MCF 10A (cell line): Measurements from ENCODE around the gene FAM32A. TPM values are rescaled to one million over a fixed set of nuclear protein-coding genes. Genes with fewer than 3 reads are reported as not detected.
"Not testable (repeated sequence)": the region's sequence is repeated elsewhere in the genome, so short reads cannot be mapped to it uniquely, and the experiment has no call there.

Experiments used
- BruUV-seq: library from RNA; stranded (reverse); fragments of 400-500 nt; replicated peaks from 2 replicates; lab custom pipeline; 2021; lab: Mats Ljungman, UMichigan
- CTCF ChIA-PET: fragments of 300-600 bp; sonication (Branson Sonifier 250); formaldehyde crosslinking; extraction: SDS; loops from one replicate; lab custom pipeline; 2021; ENCODE audit warnings: antibody characterized with exemption, inconsistent platforms; lab: Yijun Ruan, JAX
- POLR2A ChIA-PET: fragments of 300-600, 350-650 bp; sonication (Branson Sonifier 250); formaldehyde crosslinking; extraction: SDS; loops from one replicate; lab custom pipeline; 2020; ENCODE audit warnings: antibody characterized with exemption, inconsistent platforms; lab: Yijun Ruan, JAX
- DNase-seq: peaks from one replicate; pipeline ENCODE4 v3.0.0-alpha.2; 2018; ENCODE audit not compliant: unreplicated experiment
- H3K27ac Mint-ChIP-seq: one replicate; pipeline ENCODE4 v1.8.0; 2022; ENCODE audit warnings: mild to moderate bottlenecking, low read depth, mixed read lengths; ENCODE audit not compliant: unreplicated experiment
- H3K27me3 Mint-ChIP-seq: one replicate; pipeline ENCODE4 v1.8.0; 2022; ENCODE audit warnings: mixed read lengths; ENCODE audit not compliant: insufficient read depth, unreplicated experiment
- H3K36me3 Mint-ChIP-seq: one replicate; pipeline ENCODE4 v1.8.0; 2022; ENCODE audit warnings: mild to moderate bottlenecking, moderate library complexity, mixed read lengths; ENCODE audit not compliant: insufficient read depth, unreplicated experiment
- H3K4me1 Mint-ChIP-seq: one replicate; pipeline ENCODE4 v1.8.0; 2022; ENCODE audit warnings: mixed read lengths; ENCODE audit not compliant: insufficient read depth, unreplicated experiment
- H3K4me3 Mint-ChIP-seq: one replicate; pipeline ENCODE4 v1.8.0; 2022; ENCODE audit warnings: mild to moderate bottlenecking, moderate library complexity, mixed read lengths; ENCODE audit not compliant: unreplicated experiment
- H3K9me3 Mint-ChIP-seq: one replicate; pipeline ENCODE4 v1.8.0; 2022; ENCODE audit warnings: mixed read lengths; ENCODE audit not compliant: unreplicated experiment
- CTCF ChIP-seq: fragments of 200-600 bp; IDR thresholded peaks from one replicate; pipeline ENCODE4 v1.8.0; 2022; ENCODE audit warnings: antibody characterized with exemption, mild to moderate bottlenecking; ENCODE audit not compliant: unreplicated experiment
- intact Hi-C: fragments of 100-400 bp; cut with micrococcal nuclease; formaldehyde crosslinking; loops from 2 replicates; pipeline ENCODE4 v1.14.1; 2022
- total RNA-seq: library from RNA; stranded (reverse); gene quantifications from 2 replicates; pipeline ENCODE4 v1.2.3, GENCODE V29; 2022

The FAM32A gene
- total RNA-seq, 1 experiment from 2014 or later, result 48.1 TPM

- H3K4me1 Mint-ChIP-seq, result peaks cover 8% of the 10 kb centered on the region
- no peaks in the 10 kb centered on the region for H3K27me3 Mint-ChIP-seq
- intact Hi-C loops, result no loop called here
- H3K36me3 Mint-ChIP-seq, result no peaks in the 10 kb centered on the region
- DNase-seq, result no peak
- POLR2A ChIA-PET, result interaction anchor here (0.6 kb wide), 1 partner anchor 20 kb away, joined by 3 read pairs; no protein-coding TSS in a partner anchor
- TF ChIP-seq CTCF, result no peak
- H3K4me3 Mint-ChIP-seq, result no peak overlapping the region
- no peaks in the 10 kb centered on the region for H3K9me3 Mint-ChIP-seq
- no peak overlapping the region for H3K27ac Mint-ChIP-seq
- CTCF ChIA-PET, result interaction anchor here (1.2 to 2.1 kb wide), 3 partner anchors 15 to 129 kb away, joined by 3 to 9 read pairs (median 6); partner anchors contain the start of gene FAM32A
- no TSS peak for BruUV-seq
Observed at GRCh38 chr19:16170134-16170533, 15.1 kb upstream of the FAM32A start.

GRCh38 chr19:16175954-16176353 is 9.3 kb upstream of the FAM32A start:
- Mint-ChIP-seq H3K27me3 (no peaks in the 10 kb centered on the region), H3K36me3 (no peaks in the 10 kb centered on the region), H3K4me1 (peaks cover 16% of the 10 kb centered on the region), H3K27ac (no peak overlapping the region), H3K9me3 (no peaks in the 10 kb centered on the region), H3K4me3 (no peak overlapping the region)
- no TSS peak for BruUV-seq
- no peak for DNase-seq
- CTCF ChIA-PET, result interaction anchor here (1.0 kb wide), 1 partner anchor 134 kb away, joined by 3 read pairs; no protein-coding TSS in a partner anchor
- POLR2A ChIA-PET, result no interaction called here
- TF ChIP-seq CTCF, result no peak
- intact Hi-C loops, result no loop called here

- H3K4me3 Mint-ChIP-seq, POLR2A ChIA-PET: not testable (repeated sequence)
Observed at GRCh38 chr19:16178866-16179265, 6.3 kb upstream of the FAM32A start.

DNA sequence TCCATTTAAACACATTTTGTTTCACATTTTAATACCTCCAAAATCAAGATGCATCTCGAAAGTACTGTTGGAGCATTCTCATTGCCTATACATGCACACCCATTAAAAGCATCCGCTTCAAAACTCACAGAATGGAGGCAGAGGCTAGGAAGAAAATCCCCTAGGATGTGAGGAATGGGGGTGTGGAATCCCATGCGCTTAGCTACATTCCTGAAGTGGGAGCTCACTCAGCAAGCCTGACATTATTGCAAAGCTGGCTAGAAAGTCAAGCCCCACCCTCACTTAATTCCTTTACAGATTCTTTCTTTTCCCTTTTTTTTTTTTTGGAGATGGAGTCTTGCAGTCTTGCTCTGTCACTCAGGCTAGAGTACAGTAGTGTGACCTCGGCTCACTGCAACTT is 4.6 kb upstream of the FAM32A start:
- TF ChIP-seq CTCF, result no peak
- intact Hi-C loops, result no loop called here
- ChIA-PET CTCF (interaction anchor here (0.7 to 4.4 kb wide), 5 partner anchors 40 to 1376 kb away, joined by 3 to 31 read pairs (median 4); no protein-coding TSS in a partner anchor), POLR2A (interaction anchor here (1.2 kb wide), 1 partner anchor 138 kb away, joined by 3 read pairs; no protein-coding TSS in a partner anchor)
- no peaks in the 10 kb centered on the region for H3K27me3 Mint-ChIP-seq
- peaks cover 13% of the 10 kb centered on the region for H3K4me1 Mint-ChIP-seq
- H3K36me3 Mint-ChIP-seq, result peaks cover 6% of the 10 kb centered on the region
- no peak overlapping the region for H3K27ac Mint-ChIP-seq
- no peaks in the 10 kb centered on the region for H3K9me3 Mint-ChIP-seq
- H3K4me3 Mint-ChIP-seq, result no peak overlapping the region
- no peak for DNase-seq
- BruUV-seq, result no TSS peak

More at GRCh38 chr19:16178866-16179265, 6.3 kb upstream of the FAM32A start:
- H3K9me3 Mint-ChIP-seq, H3K27me3 Mint-ChIP-seq, H3K4me1 Mint-ChIP-seq, DNase-seq, H3K27ac Mint-ChIP-seq, BruUV-seq, H3K36me3 Mint-ChIP-seq: not testable (repeated sequence)
- CTCF ChIA-PET, result interaction anchor here (0.6 to 4.4 kb wide), 5 partner anchors 10 to 996 kb away, joined by 3 to 31 read pairs (median 3); no protein-coding TSS in a partner anchor
- intact Hi-C loops, result loop anchor here (1.0 kb wide), 1 partner anchor 138 kb away; no protein-coding TSS in a partner anchor
